WI38 (cell line): ENCODE results near the gene APIP.
"Not testable (repeated sequence)": the region's sequence is repeated elsewhere in the genome, so short reads cannot be mapped to it uniquely, and the experiment has no call there.

Experiments used
- H3K4me3 ChIP-seq: 2 replicates; pipeline ENCODE4 v1.5.1; 2011; ENCODE audit warnings: low read depth, mild to moderate bottlenecking, control low read depth, low read length
- TF ChIP-seq, protein P1 (sequence below): IDR thresholded peaks from 2 replicates; pipeline ENCODE4 v1.5.1; 2012; ENCODE audit warnings: low read depth, mild to moderate bottlenecking, control low read depth, low read length

APIP gene

DNA sequence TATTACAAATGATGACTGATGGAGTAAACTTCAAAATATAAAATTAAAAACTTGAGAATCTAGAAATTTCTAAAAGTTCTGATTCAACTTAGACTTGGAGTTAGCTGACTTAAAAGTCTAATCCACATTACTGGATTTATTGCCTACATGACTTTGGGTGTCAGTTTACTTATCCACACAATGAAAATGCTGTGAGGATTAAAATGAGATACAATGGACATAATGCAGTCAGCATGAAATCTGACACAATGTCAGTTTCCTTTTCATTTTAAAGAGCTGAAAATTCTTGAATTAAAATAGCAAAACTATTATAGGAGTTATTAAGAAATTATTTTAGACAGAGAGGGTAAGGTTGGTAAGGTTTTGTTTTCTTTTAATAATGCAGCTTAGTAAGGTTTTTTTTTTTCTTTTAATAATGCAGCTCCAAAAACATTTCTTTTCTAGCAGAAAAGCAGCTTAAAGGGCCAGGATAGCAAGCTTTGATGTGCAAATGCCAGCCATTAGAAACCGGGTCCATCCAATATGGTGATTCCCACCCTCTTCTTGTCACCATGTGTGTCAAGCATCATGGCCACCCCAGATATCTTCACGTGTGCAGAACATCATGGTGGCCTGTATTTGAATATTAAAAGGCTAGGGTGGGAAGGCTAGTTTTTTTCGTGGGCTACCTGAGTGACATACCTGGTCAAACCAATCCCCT, 18.9 kb downstream of the APIP start:
- TF ChIP-seq, protein P1, sequence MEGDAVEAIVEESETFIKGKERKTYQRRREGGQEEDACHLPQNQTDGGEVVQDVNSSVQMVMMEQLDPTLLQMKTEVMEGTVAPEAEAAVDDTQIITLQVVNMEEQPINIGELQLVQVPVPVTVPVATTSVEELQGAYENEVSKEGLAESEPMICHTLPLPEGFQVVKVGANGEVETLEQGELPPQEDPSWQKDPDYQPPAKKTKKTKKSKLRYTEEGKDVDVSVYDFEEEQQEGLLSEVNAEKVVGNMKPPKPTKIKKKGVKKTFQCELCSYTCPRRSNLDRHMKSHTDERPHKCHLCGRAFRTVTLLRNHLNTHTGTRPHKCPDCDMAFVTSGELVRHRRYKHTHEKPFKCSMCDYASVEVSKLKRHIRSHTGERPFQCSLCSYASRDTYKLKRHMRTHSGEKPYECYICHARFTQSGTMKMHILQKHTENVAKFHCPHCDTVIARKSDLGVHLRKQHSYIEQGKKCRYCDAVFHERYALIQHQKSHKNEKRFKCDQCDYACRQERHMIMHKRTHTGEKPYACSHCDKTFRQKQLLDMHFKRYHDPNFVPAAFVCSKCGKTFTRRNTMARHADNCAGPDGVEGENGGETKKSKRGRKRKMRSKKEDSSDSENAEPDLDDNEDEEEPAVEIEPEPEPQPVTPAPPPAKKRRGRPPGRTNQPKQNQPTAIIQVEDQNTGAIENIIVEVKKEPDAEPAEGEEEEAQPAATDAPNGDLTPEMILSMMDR = no peak
- no peak overlapping the region for H3K4me3 ChIP-seq

DNA sequence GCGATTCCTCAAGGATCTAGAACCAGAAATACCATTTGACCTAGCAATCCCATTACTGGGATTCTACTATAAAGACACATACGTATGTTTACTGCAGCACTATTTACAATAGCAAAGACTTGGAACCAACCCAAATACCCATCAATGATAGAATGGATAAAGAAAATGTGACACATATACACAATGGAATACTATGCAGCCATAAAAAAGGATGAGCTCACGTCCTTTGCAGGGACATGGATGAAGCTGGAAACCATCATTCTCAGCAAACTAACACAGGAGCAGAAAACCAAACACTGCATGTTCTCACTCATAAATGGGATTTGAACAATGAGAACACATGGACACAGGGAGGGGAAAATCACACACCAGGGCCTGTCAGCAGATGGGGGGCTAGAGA, 20.0 kb downstream of the APIP start:
- not testable (repeated sequence) for H3K4me3 ChIP-seq

DNA sequence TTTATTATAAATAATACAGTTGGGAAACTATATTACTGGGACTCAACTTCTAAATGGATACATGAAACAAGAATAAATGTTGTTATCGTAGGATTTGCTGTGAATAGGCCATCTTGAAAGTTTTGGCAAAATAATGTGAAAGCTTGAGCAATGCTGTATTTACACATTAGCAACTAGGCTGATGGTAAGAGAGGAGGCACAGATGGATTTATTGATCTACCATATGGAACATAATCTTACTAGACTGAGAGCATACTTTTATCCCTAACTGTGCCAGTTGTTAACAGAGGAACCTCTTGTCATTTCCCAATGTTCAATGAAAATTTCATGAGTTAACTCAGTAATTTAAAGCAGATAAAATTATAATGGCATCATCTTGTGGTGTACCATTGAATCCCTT, 22.8 kb downstream of the APIP start:
- no peak overlapping the region for H3K4me3 ChIP-seq
- TF ChIP-seq, protein P1 = no peak

DNA sequence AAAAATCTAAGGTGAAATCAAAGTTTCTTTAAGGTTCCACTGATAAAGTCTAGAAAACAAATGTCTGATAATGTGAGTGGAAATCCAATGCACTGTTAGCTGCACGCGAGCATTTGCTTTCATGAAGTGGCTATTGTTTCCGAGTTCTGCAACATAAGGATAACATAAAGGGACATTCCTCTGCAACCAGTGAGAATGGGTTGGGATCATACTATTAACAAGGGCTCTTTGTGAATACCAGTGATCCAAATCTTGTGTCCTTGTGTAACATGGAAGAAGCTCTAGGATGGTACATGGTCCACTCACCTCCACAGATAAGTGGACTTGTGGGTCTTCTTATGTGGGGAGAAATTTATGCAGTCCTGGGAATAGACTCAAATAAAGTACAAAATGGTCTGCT, 24.6 kb downstream of the APIP start:
- H3K4me3 ChIP-seq = no peak overlapping the region
- TF ChIP-seq, protein P1 = no peak

DNA sequence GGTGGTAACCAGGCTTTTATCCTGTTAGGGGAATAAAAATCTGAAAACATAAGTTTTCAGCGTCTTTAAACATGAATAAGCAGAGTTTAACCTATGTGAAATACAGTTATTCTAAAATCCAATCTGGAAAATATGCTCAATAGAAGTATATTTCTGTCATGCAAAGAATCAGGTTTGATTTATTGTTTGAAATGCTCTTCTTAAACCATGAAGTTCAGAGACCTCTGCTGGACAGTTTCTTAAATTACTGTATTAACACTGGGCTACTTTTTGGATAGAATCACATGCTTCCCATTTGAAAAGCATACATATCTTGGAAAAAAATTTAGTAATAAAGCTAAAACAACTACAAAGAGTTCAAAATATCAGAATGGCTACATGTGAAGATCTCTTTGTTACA, 25.4 kb downstream of the APIP start:
- no peak overlapping the region for H3K4me3 ChIP-seq
- TF ChIP-seq, protein P1 = no peak; the same call in 1 of the 2 replicates

DNA sequence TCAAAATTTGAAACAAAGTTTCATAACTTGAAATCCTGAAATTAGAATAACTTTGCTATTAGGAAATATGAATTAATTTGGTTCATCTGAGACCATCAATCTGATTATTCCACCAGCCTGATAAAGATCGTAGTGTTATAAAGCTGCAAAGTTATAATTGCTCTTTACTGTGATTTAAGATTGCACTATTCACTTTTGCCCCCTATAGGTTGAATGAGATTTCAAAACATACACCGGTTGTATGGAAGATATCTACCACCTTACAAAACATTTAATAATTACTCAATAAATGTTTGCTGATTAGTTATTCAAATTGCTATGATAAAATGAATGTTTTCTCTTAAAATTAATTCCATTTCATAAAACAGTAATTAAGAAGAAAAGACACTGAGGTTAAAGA, 26.1 kb downstream of the APIP start:
- TF ChIP-seq, protein P1 = no peak; the same call in 1 of the 2 replicates
- no peak overlapping the region for H3K4me3 ChIP-seq

DNA sequence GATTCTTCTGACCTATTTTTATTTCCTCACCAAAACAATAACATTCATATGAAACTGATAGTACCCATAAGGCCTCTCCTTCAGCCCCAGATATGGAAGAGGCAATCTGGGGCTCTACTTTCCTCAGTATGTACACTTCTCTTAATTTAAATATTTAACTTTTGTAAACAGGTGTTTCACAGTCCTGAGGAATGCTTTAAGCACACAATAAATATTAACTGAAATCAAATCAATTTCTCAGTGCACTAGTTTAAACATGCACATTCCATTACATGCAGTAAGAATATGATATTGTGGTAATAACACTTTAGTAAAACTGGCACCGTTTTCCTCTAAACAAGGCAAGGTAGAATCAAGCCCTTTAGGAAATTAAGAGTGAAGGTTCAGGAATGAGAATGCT, 28.9 kb downstream of the APIP start:
- TF ChIP-seq, protein P1 = no peak
- no peak overlapping the region for H3K4me3 ChIP-seq

DNA sequence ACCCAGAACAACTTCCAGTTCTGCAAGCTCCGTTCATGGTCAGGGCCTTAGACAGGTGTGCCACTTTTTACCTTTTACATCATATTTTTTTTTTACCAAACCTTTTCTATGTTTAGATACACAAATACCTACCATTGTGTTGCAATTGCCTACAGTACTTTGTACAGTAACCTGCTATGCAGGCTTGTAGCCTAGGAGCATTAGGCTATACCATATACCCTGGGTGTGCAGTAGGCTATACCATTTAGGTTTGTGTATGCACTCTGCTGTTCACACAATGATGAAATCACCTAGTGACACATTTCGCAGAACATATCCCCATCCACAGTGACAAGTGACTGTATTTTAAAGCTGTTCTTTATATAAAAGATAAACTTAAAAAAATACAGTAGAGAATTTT, 29.6 kb downstream of the APIP start:
- no peak overlapping the region for H3K4me3 ChIP-seq
- TF ChIP-seq, protein P1 = no peak
